ENCODE data around the gene NDST4. TPM values are rescaled to one million over a fixed set of nuclear protein-coding genes. Genes with fewer than 3 reads are reported as not detected.
"Not testable (repeated sequence)": the region's sequence is repeated elsewhere in the genome, so short reads cannot be mapped to it uniquely, and the experiment has no call there.

NDST4 gene
- polyA plus RNA-seq, 3 donors from 2014 or later = not detected

GRCh38 chr4:114998316-114998715 is 115.1 kb downstream of the NDST4 start:
- H3K27me3 Mint-ChIP-seq (ENCODE audit: low read depth in 3 of 3) = no peaks in the 10 kb centered on the region
- no peak for DNase-seq
- no peaks in the 10 kb centered on the region for H3K4me1 Mint-ChIP-seq
- no peak overlapping the region for H3K4me3 Mint-ChIP-seq
- no peaks in the 10 kb centered on the region for H3K36me3 Mint-ChIP-seq
- no peak overlapping the region for H3K27ac Mint-ChIP-seq
- peaks cover 0 to 17% (median 5%) of the 10 kb centered on the region in 6 donors for H3K9me3 Mint-ChIP-seq

- Mint-ChIP-seq H3K9me3 (peaks cover 0 to 14% (median 3%) of the 10 kb centered on the region in 6 donors), H3K4me3 (no peak overlapping the region), H3K4me1 (no peaks in the 10 kb centered on the region), H3K36me3 (no peaks in the 10 kb centered on the region), H3K27ac (no peak overlapping the region), H3K27me3 (ENCODE audit: low read depth in 3 of 3) (no peaks in the 10 kb centered on the region)
- no peak for DNase-seq
Observed at GRCh38 chr4:114997576-114998247, 115.7 kb downstream of the NDST4 start.

GRCh38 chr4:114986133-114986532 is 127.3 kb downstream of the NDST4 start:
- no peak for DNase-seq
- Mint-ChIP-seq H3K4me3 (no peak overlapping the region), H3K4me1 (no peaks in the 10 kb centered on the region), H3K27me3 (ENCODE audit: low read depth in 3 of 3) (peaks cover 0 to 3% (median 2%) of the 10 kb centered on the region in 3 donors), H3K9me3 (peaks cover 5 to 23% (median 7%) of the 10 kb centered on the region in 6 donors), H3K27ac (no peak overlapping the region), H3K36me3 (peaks cover 0 to 3% (median 0%) of the 10 kb centered on the region in 3 donors)

GRCh38 chr4:114980932-114981708 is 132.3 kb downstream of the NDST4 start:
- Mint-ChIP-seq H3K36me3 (peaks cover 0 to 3% (median 0%) of the 10 kb centered on the region in 3 donors), H3K9me3 (peaks cover 4 to 23% (median 9%) of the 10 kb centered on the region in 6 donors), H3K27me3 (ENCODE audit: low read depth in 3 of 3) (peaks cover 0 to 3% (median 2%) of the 10 kb centered on the region in 3 donors), H3K4me1 (no peaks in the 10 kb centered on the region), H3K27ac (no peak overlapping the region), H3K4me3 (no peak overlapping the region)
- DNase-seq = no peak

GRCh38 chr4:114980399-114980798 is 133.0 kb downstream of the NDST4 start:
- not testable (repeated sequence) for H3K4me1 Mint-ChIP-seq; H3K36me3 Mint-ChIP-seq; H3K27me3 Mint-ChIP-seq (ENCODE audit: low read depth in 3 of 3); H3K27ac Mint-ChIP-seq; DNase-seq; H3K4me3 Mint-ChIP-seq
- H3K9me3 Mint-ChIP-seq = peaks cover 4 to 23% (median 9%) of the 10 kb centered on the region in 6 donors

GRCh38 chr4:114976901-114977300 is 136.5 kb downstream of the NDST4 start:
- DNase-seq = no peak
- no peaks in the 10 kb centered on the region for H3K4me1 Mint-ChIP-seq
- no peaks in the 10 kb centered on the region for H3K36me3 Mint-ChIP-seq
- H3K4me3 Mint-ChIP-seq = no peak overlapping the region
- H3K27ac Mint-ChIP-seq = no peak overlapping the region
- H3K27me3 Mint-ChIP-seq (ENCODE audit: low read depth in 3 of 3) = no peaks in the 10 kb centered on the region
- peaks cover 0 to 13% (median 4%) of the 10 kb centered on the region in 6 donors for H3K9me3 Mint-ChIP-seq

- Mint-ChIP-seq H3K4me1 (no peaks in the 10 kb centered on the region), H3K27me3 (ENCODE audit: low read depth in 3 of 3) (peaks cover 0 to 3% (median 0%) of the 10 kb centered on the region in 3 donors), H3K36me3 (peaks cover 0 to 3% (median 0%) of the 10 kb centered on the region in 3 donors), H3K4me3 (no peak overlapping the region), H3K27ac (no peak overlapping the region), H3K9me3 (peaks cover 6 to 22% (median 13%) of the 10 kb centered on the region in 6 donors)
- DNase-seq = no peak
Observed at GRCh38 chr4:114964026-114964425, 149.4 kb downstream of the NDST4 start.

- Mint-ChIP-seq H3K4me3 (no peak overlapping the region), H3K36me3 (no peaks in the 10 kb centered on the region), H3K4me1 (no peaks in the 10 kb centered on the region), H3K9me3 (peaks cover 3 to 22% (median 8%) of the 10 kb centered on the region in 6 donors), H3K27ac (no peak overlapping the region), H3K27me3 (ENCODE audit: low read depth in 3 of 3) (peaks cover 0 to 2% (median 0%) of the 10 kb centered on the region in 3 donors)
- DNase-seq = no peak
Observed at GRCh38 chr4:114945616-114946015, 167.8 kb downstream of the NDST4 start.

GRCh38 chr4:114941503-114941902 is 171.9 kb downstream of the NDST4 start:
- no peak for DNase-seq
- peaks cover 4 to 17% (median 8%) of the 10 kb centered on the region in 6 donors for H3K9me3 Mint-ChIP-seq
- no peak overlapping the region for H3K4me3 Mint-ChIP-seq
- H3K27ac Mint-ChIP-seq = no peak overlapping the region
- no peaks in the 10 kb centered on the region for H3K36me3 Mint-ChIP-seq
- no peaks in the 10 kb centered on the region for H3K4me1 Mint-ChIP-seq
- H3K27me3 Mint-ChIP-seq (ENCODE audit: low read depth in 3 of 3) = peaks cover 0 to 2% (median 0%) of the 10 kb centered on the region in 3 donors

- no peak overlapping the region for H3K27ac Mint-ChIP-seq
- H3K4me3 Mint-ChIP-seq = no peak overlapping the region
- H3K36me3 Mint-ChIP-seq = no peaks in the 10 kb centered on the region
- no peak for DNase-seq
- peaks cover 0 to 3% (median 0%) of the 10 kb centered on the region in 3 donors for H3K27me3 Mint-ChIP-seq (ENCODE audit: low read depth in 3 of 3)
- H3K4me1 Mint-ChIP-seq = no peaks in the 10 kb centered on the region
- peaks cover 1 to 11% (median 5%) of the 10 kb centered on the region in 6 donors for H3K9me3 Mint-ChIP-seq
Observed at GRCh38 chr4:114927881-114928280, 185.5 kb downstream of the NDST4 start.

- DNase-seq = no peak
- Mint-ChIP-seq H3K9me3 (peaks cover 0 to 10% (median 5%) of the 10 kb centered on the region in 6 donors), H3K4me1 (no peaks in the 10 kb centered on the region), H3K4me3 (no peak overlapping the region), H3K27ac (no peak overlapping the region), H3K36me3 (no peaks in the 10 kb centered on the region), H3K27me3 (ENCODE audit: low read depth in 3 of 3) (peaks cover 0 to 3% (median 0%) of the 10 kb centered on the region in 3 donors)
Observed at GRCh38 chr4:114926583-114926982, 186.8 kb downstream of the NDST4 start.

- Mint-ChIP-seq H3K4me1 (no peaks in the 10 kb centered on the region), H3K27ac (no peak overlapping the region), H3K36me3 (no peaks in the 10 kb centered on the region), H3K27me3 (ENCODE audit: low read depth in 3 of 3) (peaks cover 0 to 3% (median 0%) of the 10 kb centered on the region in 3 donors), H3K4me3 (no peak overlapping the region), H3K9me3 (peaks cover 0 to 8% (median 5%) of the 10 kb centered on the region in 6 donors)
- no peak for DNase-seq
Observed at GRCh38 chr4:114924311-114924710, 189.1 kb downstream of the NDST4 start.

GRCh38 chr4:114922592-114922933 is 190.9 kb downstream of the NDST4 start:
- DNase-seq = no peak
- Mint-ChIP-seq H3K27ac (no peak overlapping the region), H3K4me3 (no peak overlapping the region), H3K27me3 (ENCODE audit: low read depth in 3 of 3) (peaks cover 0 to 2% (median 0%) of the 10 kb centered on the region in 3 donors), H3K4me1 (no peaks in the 10 kb centered on the region), H3K36me3 (no peaks in the 10 kb centered on the region), H3K9me3 (peaks cover 0 to 8% (median under 1%) of the 10 kb centered on the region in 6 donors)

Data from immature natural killer cell (primary cell).